Medulla oblongata (tissue), 1 donor: ENCODE measurements around the gene TMEM9B.
A peak's percentile ranks its signal among the peaks of the same experiment; 100 is the strongest.

Experiments used
- DNase-seq: peaks from one replicate; pipeline ENCODE4 v3.0.0-alpha.2; 2015; ENCODE audit errors: extremely low spot score

TMEM9B gene

DNA sequence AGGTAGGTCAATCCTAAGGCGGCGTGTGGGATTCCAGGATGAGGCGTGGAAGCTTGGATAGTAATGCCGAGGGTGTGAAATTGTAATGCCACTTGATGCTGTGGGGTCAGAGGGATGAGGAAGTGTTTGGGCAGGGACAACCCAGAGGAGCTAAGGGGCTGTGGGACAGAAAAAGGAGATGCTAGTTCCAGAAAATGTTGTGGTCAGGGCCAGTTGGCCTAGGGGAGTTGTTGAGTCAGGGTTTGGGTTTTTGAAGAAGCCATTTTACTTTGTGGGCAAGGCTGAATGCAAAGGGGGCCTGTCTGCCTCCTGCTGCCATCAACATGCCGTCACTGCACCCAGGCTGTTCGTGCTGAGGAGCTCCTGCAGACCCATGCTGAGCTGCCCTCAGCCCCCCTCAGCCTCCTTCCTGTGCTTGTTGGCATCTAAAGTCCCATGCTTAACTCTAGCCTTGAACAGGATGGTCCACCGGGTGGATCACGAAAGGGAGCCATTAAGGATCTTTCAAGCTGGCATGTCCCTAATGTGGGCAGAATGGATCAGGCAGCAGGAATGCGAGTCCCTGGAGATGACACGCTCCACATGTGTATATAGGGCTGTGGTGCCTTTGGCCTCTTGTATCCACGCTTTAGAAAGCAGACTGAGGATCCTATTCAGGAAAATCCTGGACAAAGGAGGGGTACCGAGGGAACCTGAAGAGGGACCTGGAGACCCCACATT is 33.6 kb downstream of the TMEM9B start:
- no peak for DNase-seq

GRCh38 chr11:8928981-8929615 is 35.1 kb downstream of the TMEM9B start:
- DNase-seq = no peak

GRCh38 chr11:8928205-8928604 is 36.0 kb downstream of the TMEM9B start:
- no peak for DNase-seq

DNA sequence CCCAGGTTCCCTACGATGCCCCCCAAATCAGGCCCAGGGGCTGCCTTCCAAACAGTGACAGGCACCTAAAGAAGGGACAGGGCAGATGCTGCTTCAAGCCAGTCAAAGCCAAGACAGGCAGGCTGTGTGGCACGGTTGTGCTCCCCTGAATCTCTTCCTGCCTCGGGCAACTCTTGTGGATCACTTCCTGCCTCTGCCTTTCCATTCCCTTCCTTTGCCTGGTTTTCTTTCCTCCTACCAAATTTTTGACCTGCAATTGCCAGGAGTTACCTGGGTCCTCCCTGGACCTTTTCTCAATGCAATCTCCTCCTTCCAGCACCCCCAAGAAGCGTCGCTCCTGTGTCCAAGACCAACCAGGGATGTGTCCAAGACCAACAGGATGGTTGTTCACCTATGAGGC is 37.0 kb downstream of the TMEM9B start:
- no peak for DNase-seq

DNA sequence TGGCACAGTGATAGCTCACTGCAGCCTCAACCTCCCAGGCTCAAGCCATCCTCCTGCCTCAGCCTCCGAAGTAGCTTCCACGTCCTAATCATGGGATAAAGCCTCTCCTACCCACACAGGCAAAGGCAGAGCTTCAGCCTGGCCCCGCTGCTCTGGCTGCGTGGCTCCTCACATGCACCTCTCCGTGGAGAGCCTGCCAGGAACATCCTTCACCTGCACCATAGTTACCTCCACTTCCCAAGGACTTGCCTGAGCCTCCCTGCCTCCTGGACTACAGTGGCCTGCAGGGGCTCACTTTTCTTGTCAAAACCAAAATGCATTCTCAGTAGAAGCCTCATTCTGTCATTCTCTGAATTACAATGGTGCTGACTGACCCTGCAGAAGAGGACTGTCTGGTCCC is 38.0 kb downstream of the TMEM9B start:
- DNase-seq = no peak

GRCh38 chr11:8925711-8926110 is 38.5 kb downstream of the TMEM9B start:
- DNase-seq = no peak

DNA sequence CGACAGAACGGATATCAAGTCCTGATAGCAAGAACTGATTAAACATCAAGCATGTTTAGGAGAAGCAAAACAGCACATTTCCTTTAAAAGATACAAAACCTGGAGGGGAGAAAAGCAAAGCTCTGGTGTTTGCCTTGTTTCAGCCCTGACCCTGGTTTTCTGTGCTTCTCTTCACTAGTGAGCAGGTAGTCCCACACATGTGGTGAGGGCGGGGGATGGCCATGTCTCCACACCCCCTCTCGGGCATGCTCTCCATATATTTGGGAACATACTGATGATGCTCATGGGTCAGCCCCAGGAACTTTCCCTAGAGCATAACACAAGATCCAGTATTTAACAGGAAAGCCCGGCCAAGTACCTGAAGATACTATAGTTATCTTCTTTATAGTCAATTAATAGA is 41.6 kb downstream of the TMEM9B start:
- DNase-seq = no peak

DNA sequence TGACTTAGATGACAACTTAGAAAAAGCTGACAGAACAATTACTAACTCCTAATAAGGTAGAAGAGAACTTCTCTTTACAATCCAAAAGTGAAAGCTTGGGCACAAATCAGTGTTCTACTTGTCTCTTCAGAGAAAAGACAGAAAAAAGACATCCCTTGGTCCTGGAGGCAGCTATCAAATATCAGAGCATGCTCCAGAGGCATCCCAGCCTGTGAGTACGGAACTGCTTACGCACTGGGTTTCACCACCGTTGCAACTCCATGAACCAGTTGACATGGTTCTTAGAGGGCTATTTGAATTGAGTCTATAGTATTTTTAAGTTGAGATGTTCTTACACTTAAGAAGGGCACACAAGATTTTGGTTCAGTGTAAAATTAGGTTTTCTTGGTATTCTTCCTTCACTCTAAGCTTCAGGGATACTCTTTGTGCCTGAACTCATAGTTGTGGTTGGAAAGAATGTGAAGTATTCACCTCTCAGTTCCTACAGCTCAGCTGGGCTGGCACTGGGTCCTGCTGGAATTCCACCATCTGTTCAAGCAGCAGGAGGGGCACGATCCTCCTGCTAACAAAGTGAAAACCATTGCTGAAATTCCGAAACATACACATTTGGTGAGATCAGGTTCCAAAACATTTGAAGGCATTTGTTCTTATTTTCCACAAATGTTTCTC is 47.0 kb downstream of the TMEM9B start:
- no peak for DNase-seq

GRCh38 chr11:8914661-8915018 is 49.6 kb downstream of the TMEM9B start:
- DNase-seq = no peak

- peak; percentile 73 for DNase-seq
Measured at GRCh38 chr11:8913961-8914660, 50.1 kb downstream of the TMEM9B start.

DNA sequence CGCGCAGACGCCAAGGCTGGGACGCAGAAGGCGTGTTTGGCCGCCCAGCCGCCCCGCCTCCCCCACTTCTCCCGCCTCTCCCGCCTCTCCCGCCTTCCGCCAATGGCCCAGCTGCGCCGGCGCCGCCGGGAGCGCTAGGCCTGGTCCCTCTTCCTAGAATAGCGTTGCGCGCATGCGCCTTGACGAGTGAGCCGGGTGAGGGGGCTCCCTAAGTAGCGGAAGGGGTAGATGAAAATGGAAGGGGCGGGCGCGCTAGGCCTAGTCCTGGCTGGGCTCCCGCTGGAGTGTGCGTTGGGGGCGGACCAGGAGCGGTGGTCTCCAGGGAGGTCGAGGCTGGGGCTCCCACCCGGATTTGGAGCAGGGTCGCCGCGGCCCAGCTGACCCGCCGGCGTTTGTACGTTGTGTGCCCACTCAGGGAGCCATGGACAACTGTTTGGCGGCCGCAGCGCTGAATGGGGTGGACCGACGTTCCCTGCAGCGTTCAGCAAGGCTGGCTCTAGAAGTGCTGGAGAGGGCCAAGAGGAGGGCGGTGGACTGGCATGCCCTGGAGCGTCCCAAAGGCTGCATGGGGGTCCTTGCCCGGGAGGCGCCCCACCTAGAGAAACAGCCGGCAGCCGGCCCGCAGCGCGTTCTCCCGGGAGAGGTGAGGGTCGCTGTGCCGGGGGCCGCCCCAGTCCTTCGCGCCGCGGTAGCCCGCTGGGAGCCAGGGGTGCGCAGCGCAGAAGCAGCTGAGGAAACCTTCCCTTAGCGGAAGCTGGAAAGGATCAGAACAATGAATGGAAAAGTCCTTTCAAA is 53.0 kb downstream of the TMEM9B start, which contains the start of gene AKIP1:
Gene AKIP1 (plus strand): TSS at position 161 of the 795 bp plus-strand sequence. CDS start 261 bp downstream, at position 422.
- DNase-seq = peak; percentile 98

GRCh38 chr11:8910649-8911026 is 53.6 kb downstream of the TMEM9B start:
- no peak for DNase-seq

GRCh38 chr11:8908099-8908498 is 56.1 kb downstream of the TMEM9B start:
- peak; percentile 27 for DNase-seq

DNA sequence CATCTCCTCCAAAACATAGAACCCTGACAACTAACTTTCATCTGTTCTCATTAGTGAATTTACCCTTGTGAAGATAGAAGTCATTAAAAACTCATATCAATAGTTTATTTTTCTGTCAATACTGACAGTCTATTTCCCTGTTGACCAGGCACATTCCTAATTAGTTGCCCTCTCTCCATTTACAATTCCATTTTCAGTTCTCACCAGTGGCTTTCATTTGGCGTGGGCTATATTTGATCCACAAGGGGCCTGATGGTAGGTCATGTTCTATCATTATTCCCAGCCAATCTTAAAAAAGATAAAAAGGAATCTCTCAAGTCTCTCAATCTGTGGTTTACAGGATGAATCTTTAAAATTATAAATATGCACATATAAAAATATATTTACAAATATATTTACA is 57.1 kb downstream of the TMEM9B start:
- no peak for DNase-seq

GRCh38 chr11:8905528-8906165 is 58.6 kb downstream of the TMEM9B start:
- no peak for DNase-seq

- DNase-seq = no peak
Measured at GRCh38 chr11:8899119-8899753, 65.0 kb downstream of the TMEM9B start.
